Measurements from ENCODE around the gene SYNJ2BP.

The SYNJ2BP gene

DNA sequence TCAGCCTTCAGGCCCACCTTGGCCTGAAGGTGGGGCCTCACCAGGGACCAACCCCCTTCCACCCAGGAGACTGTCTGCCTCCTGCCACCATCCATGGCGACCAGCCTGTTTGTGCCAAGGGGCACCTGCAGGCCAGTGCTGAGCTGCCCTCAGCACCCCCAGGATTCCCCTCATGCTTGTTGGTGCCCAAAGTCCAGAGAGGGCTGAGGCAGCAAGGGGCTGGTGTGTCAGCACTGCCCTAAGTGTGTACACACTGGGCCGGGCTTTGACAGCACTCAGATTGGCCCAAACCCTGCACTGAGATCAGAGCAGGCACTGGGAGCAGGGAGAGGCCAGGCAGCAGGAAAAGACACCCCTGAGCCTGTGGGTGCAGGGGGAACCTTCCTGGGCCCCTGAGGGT, 18.6 kb downstream of the SYNJ2BP start:
- Mint-ChIP-seq H3K4me3 (no peak overlapping the region), H3K4me1 (no peaks in the 10 kb centered on the region), H3K27ac (no peak overlapping the region), H3K9me3 (no peaks in the 10 kb centered on the region), H3K27me3 (ENCODE audit: low read depth, poor library complexity) (no peaks in the 10 kb centered on the region), H3K36me3 (ENCODE audit: low read depth) (peaks cover 35% of the 10 kb centered on the region)
- TF ChIP-seq, protein P1, sequence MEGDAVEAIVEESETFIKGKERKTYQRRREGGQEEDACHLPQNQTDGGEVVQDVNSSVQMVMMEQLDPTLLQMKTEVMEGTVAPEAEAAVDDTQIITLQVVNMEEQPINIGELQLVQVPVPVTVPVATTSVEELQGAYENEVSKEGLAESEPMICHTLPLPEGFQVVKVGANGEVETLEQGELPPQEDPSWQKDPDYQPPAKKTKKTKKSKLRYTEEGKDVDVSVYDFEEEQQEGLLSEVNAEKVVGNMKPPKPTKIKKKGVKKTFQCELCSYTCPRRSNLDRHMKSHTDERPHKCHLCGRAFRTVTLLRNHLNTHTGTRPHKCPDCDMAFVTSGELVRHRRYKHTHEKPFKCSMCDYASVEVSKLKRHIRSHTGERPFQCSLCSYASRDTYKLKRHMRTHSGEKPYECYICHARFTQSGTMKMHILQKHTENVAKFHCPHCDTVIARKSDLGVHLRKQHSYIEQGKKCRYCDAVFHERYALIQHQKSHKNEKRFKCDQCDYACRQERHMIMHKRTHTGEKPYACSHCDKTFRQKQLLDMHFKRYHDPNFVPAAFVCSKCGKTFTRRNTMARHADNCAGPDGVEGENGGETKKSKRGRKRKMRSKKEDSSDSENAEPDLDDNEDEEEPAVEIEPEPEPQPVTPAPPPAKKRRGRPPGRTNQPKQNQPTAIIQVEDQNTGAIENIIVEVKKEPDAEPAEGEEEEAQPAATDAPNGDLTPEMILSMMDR (IDR thresholded peaks at IDR 0.05), result no peak
- DNase-seq, result no peak

DNA sequence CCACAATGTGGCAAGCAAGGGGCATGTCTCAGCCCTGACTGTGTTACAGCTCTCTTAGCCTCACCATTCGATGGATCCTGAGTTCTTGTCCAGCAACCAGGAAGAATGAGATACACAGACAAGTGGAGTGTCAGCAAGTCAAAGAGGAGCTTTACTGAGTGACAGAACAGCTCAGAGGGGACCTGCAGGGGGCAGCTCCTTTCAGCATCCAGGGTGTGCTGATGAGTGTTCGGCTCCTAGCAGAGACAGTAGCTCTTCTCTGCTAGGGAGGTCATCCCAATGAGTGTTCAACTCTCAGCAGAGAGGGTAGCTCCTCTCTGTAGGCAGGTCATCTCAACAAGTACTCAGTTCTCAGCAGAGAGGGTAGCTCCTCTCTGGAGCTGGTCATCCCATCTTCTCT, 19.1 kb downstream of the SYNJ2BP start:
- Mint-ChIP-seq H3K4me1 (no peaks in the 10 kb centered on the region), H3K4me3 (no peak overlapping the region), H3K27ac (no peak overlapping the region), H3K36me3 (ENCODE audit: low read depth) (peaks cover 40% of the 10 kb centered on the region), H3K27me3 (ENCODE audit: low read depth, poor library complexity) (no peaks in the 10 kb centered on the region), H3K9me3 (no peaks in the 10 kb centered on the region)
- DNase-seq, result no peak
- TF ChIP-seq, protein P1 (IDR thresholded peaks at IDR 0.05), result no peak

DNA sequence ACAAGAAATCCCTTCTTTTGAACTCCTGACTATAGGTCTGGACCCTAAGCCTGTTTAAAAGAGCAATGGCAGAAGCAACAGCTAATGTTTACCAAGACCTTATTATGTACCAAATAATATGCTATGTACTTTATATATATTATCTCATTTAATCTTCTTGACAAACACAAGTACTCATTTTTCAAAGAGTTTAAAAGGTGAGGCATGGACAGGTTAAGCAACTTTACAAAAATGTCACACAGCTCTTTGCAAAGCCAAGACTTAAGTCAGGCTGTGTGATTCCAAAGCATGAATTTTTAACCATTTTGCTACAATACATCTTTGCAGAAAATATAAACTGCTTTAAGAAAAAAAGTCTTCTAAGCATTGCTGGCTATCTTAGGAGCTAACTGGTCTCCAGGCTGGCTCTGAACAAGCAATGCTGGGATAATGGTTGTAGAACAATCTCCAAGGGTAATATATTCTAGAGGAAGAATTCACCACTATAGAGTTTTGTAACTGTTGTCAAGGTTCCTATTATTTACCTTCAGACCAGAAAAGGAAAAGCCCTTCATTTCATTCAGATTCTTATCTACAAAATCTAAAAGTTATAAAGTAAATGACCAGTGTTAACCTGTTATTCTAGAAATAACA, 22.1 kb downstream of the SYNJ2BP start:
- H3K36me3 Mint-ChIP-seq (ENCODE audit: low read depth), result peaks cover 45% of the 10 kb centered on the region
- TF ChIP-seq, protein P1 (IDR thresholded peaks at IDR 0.05), result no peak
- no peak overlapping the region for H3K27ac Mint-ChIP-seq
- H3K4me3 Mint-ChIP-seq, result no peak overlapping the region
- H3K9me3 Mint-ChIP-seq, result no peaks in the 10 kb centered on the region
- no peaks in the 10 kb centered on the region for H3K4me1 Mint-ChIP-seq
- no peaks in the 10 kb centered on the region for H3K27me3 Mint-ChIP-seq (ENCODE audit: low read depth, poor library complexity)
- no peak for DNase-seq

DNA sequence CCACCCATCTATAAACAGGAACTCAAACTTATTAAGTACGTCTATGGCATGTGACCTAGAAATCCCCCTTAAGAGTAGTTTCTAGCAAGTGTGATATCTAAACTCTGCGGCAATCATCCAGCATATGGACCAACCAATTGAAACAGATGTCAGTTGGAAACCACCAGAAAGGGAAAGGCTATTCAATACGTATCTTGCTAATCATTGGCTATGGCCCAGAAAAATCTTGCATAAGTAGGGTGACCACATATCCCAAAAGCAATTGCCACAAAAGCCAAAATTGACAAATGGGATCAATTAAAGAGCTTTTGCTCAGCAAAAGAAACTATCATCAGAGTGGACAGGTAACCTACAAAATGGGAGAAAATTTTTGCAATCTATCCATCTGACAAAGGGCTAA, 24.2 kb downstream of the SYNJ2BP start:
- TF ChIP-seq, protein P1 (IDR thresholded peaks at IDR 0.05), result no peak
- H3K4me1 Mint-ChIP-seq, result no peaks in the 10 kb centered on the region
- no peaks in the 10 kb centered on the region for H3K9me3 Mint-ChIP-seq
- no peak overlapping the region for H3K27ac Mint-ChIP-seq
- H3K4me3 Mint-ChIP-seq, result no peak overlapping the region
- peaks cover 56% of the 10 kb centered on the region for H3K36me3 Mint-ChIP-seq (ENCODE audit: low read depth)
- DNase-seq, result no peak
- H3K27me3 Mint-ChIP-seq (ENCODE audit: low read depth, poor library complexity), result no peaks in the 10 kb centered on the region

DNA sequence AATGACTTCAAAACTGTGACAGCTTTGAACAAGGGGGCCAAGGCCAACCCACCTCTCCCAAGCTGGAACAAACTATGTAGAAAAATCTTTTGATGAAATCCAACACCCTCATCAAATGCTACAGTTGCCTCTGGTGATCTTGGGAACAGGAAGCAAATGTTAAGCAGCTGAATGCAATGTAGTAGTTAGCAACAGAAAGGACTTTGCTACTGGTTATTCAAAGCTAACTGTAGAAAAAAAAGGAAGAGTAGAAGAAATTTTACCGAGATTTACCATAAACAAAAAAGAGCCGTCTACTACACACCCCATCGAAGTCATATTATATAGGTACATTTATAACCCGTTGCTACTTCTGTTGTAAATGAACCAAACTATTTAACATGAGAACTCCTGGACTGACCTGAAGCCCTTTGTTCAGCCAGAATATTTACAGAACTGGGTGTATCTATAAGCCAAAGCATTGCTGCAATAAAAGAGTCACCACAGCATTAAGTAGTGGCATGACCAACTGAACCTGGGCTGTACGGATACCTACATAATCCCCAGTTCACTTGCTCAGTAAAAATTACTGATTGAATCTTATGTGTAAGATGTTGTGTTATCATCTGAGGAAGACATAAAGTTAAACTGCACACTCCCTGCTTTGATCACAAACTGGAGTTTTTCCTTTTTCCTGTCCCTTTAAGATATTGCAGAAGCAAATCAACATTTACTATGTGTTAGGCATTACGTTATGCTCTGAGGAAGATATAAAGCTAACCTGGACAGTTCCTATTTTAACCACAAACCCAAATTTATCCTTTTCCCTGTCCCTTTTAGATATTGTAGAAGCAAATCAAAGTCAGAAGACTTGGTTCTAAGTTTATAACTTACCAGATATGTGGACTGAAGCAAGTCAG, 25.1 kb downstream of the SYNJ2BP start:
- H3K27me3 Mint-ChIP-seq (ENCODE audit: low read depth, poor library complexity), result no peaks in the 10 kb centered on the region
- peaks cover 47% of the 10 kb centered on the region for H3K36me3 Mint-ChIP-seq (ENCODE audit: low read depth)
- DNase-seq, result no peak
- no peak overlapping the region for H3K27ac Mint-ChIP-seq
- no peaks in the 10 kb centered on the region for H3K9me3 Mint-ChIP-seq
- H3K4me1 Mint-ChIP-seq, result no peaks in the 10 kb centered on the region
- no peak overlapping the region for H3K4me3 Mint-ChIP-seq
- TF ChIP-seq, protein P1 (IDR thresholded peaks at IDR 0.05), result no peak

All from nephron progenitor cell (in vitro differentiated cells).